CD8-positive, alpha-beta memory T cell (primary cell): ENCODE measurements around the gene TCN2. TPM values are rescaled to one million over a fixed set of nuclear protein-coding genes. Genes with fewer than 3 reads are reported as not detected.

ENCODE experiments used
- CTCF ChIA-PET: fragments of 350-600 bp; sonication (Branson Sonifier 250); formaldehyde crosslinking; loops from one replicate; lab custom pipeline; 2021; ENCODE audit warnings: antibody characterized with exemption; lab: Charles Lee
- POLR2A ChIA-PET: fragments of 350-600 bp; sonication (Branson Sonifier 250); formaldehyde crosslinking; loops from one replicate; lab custom pipeline; 2021; ENCODE audit warnings: antibody characterized with exemption; lab: Charles Lee
- DNase-seq, 5 donors: peaks; one replicate each; pipeline versions ENCODE4 v3.0.0 to v3.0.0-alpha.2; 2020 to 2022; ENCODE audit warnings: mixed read lengths in 1 of 5
- H3K27ac ChIP-seq: one replicate; pipeline ENCODE4 v1.7.0; 2013; ENCODE audit warnings: low read depth, mild to moderate bottlenecking, low read length, moderate library complexity
- H3K27me3 ChIP-seq: 2 replicates; pipeline ENCODE4 v1.7.0; 2013; ENCODE audit warnings: low read length, mild to moderate bottlenecking; ENCODE audit not compliant: insufficient read depth, poor library complexity, severe bottlenecking
- H3K36me3 ChIP-seq: 2 replicates; pipeline ENCODE4 v1.7.0; 2013; ENCODE audit warnings: mild to moderate bottlenecking, low read length, moderate library complexity; ENCODE audit not compliant: insufficient read depth
- H3K4me1 ChIP-seq: 2 replicates; pipeline ENCODE4 v1.7.0; 2013; ENCODE audit warnings: mild to moderate bottlenecking, low read length, moderate library complexity; ENCODE audit not compliant: insufficient read depth
- H3K4me3 ChIP-seq: 2 replicates; pipeline ENCODE4 v1.7.0; 2013; ENCODE audit warnings: mild to moderate bottlenecking, low read length
- H3K9me3 ChIP-seq: 2 replicates; pipeline ENCODE4 v1.7.0; 2013; ENCODE audit warnings: mild to moderate bottlenecking, low read length
- H3K27ac Mint-ChIP-seq, 8 donors: one replicate each; pipeline ENCODE4 v1.8.0; 2020 to 2021; ENCODE audit warnings: mixed read lengths in 8 of 8, mild to moderate bottlenecking in 6 of 8, inconsistent platforms in 3 of 8, moderate library complexity in 3 of 8
- H3K27me3 Mint-ChIP-seq, 2 donors: one replicate each; pipeline ENCODE4 v1.8.0; 2020 to 2021; ENCODE audit warnings: mixed read lengths in 2 of 2, mild to moderate bottlenecking in 1 of 2, moderate library complexity in 1 of 2
- H3K36me3 Mint-ChIP-seq, 3 donors: one replicate each; pipeline ENCODE4 v1.8.0; 2020 to 2021; ENCODE audit warnings: mixed read lengths in 3 of 3, inconsistent platforms in 1 of 3, mild to moderate bottlenecking in 1 of 3
- H3K4me1 Mint-ChIP-seq, 3 donors: one replicate each; pipeline ENCODE4 v1.8.0; 2020 to 2021; ENCODE audit warnings: mixed read lengths in 3 of 3, inconsistent platforms in 1 of 3, mild to moderate bottlenecking in 1 of 3
- H3K4me3 Mint-ChIP-seq, 7 donors: one replicate each; pipeline ENCODE4 v1.8.0; 2020 to 2021; ENCODE audit warnings: mixed read lengths in 7 of 7, mild to moderate bottlenecking in 6 of 7, moderate library complexity in 4 of 7, inconsistent platforms in 2 of 7
- H3K9me3 Mint-ChIP-seq, 5 donors: one replicate each; pipeline ENCODE4 v1.8.0; 2020 to 2022; ENCODE audit warnings: mixed read lengths in 5 of 5, mild to moderate bottlenecking in 3 of 5, moderate library complexity in 2 of 5, inconsistent platforms in 1 of 5
- polyA plus RNA-seq: library from polyadenylated mRNA; unstranded; fragments of 300-500 nt; fragmentation: Illumina TruSeq; gene quantifications from one replicate; pipeline ENCODE4 v1.2.3, GENCODE V29; 2021
- total RNA-seq, 2 experiments: library from RNA; stranded (reverse); gene quantifications; one replicate each; pipeline ENCODE4 v1.2.3, GENCODE V29; 2021

TCN2 gene
- total and polyA plus RNA-seq, 3 experiments from 2014 or later, result 0.11 to 0.63 (median 0.28) TPM

- no peaks in the 10 kb centered on the region for H3K9me3 ChIP-seq
- Mint-ChIP-seq H3K27ac (peak overlapping the region; percentile 90 to 98 (median 94)), H3K27me3 (no peaks in the 10 kb centered on the region), H3K9me3 (no peaks in the 10 kb centered on the region), H3K4me1 (peaks cover 18 to 30% (median 21%) of the 10 kb centered on the region in 3 donors), H3K36me3 (peaks cover 0 to 5% (median 0%) of the 10 kb centered on the region in 3 donors), H3K4me3 (peak overlapping the region; percentile 79 to 96 (median 84))
- H3K4me3 ChIP-seq, result peak overlapping the region; percentile 72
- peaks cover 35% of the 10 kb centered on the region for H3K4me1 ChIP-seq
- ChIA-PET CTCF (interaction anchor here (0.6 to 4.5 kb wide), 42 partner anchors 8 to 1778 kb away, joined by 3 to 48 read pairs (median 4); partner anchors contain the start of genes DUSP18, MORC2, PES1 and RNF185), POLR2A (interaction anchor here (0.5 to 2.5 kb wide), 9 partner anchors 32 to 450 kb away, joined by 3 to 9 read pairs (median 4); partner anchors contain the start of genes MORC2, PES1, SMTN and TUG1)
- peak; percentile 81 to 90 (median 85) for DNase-seq
- H3K27ac ChIP-seq, result peak overlapping the region; percentile 69
- no peaks in the 10 kb centered on the region for H3K36me3 ChIP-seq
- no peaks in the 10 kb centered on the region for H3K27me3 ChIP-seq
Observed at GRCh38 chr22:30634471-30635233, 27.7 kb downstream of the TCN2 start.

DNA sequence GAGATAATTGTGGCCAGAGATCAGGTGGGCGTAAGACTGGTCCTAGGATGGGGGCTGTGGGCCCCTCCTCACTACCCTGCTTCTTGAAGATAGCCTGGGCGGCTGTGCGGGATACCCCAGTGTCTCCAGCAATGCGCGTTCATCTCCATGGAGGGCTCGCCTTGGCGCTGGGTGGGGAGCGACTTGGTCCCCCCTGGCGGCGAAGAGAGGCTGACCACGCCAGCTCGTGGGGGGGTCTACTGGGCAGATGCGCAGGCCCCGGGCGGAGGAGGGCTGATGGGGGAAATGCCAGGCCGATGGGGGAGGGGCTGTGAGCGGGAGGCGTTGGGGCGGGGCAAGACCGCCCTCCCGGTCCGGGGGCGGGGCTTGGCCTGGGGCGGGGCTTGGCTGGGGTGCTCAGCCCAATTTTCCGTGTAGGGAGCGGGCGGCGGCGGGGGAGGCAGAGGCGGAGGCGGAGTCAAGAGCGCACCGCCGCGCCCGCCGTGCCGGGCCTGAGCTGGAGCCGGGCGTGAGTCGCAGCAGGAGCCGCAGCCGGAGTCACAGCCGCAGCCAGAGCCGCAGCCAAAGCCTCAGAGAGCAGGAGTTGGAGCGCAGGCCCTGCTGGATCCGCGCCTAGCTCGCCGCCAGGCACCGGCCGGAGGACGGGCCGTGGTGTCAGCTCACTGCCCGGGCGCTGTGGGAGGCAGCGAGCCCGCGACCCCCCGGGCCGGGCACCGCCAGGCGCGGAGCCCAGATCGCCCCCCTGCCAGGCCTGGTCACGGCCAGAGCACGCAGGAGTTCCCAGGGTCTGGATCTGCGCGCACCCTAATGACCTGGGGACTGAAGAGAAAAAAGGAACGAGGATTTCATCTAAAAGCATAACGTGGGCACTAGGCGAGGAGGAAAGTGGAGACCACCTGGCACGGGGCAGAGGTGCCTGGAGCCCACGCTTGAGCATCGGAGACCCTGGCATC, 28.6 kb downstream of the TCN2 start, which contains the start of gene SLC35E4:
SLC35E4 (plus strand) TSS at position 509 of the 953 bp plus-strand sequence. CDS start 670 bp downstream, outside the sequence.
- Histone ChIP-seq H3K36me3 (no peaks in the 10 kb centered on the region), H3K27me3 (no peaks in the 10 kb centered on the region), H3K4me1 (peaks cover 35% of the 10 kb centered on the region), H3K9me3 (no peaks in the 10 kb centered on the region), H3K4me3 (peak within 1 kb of the TSS; percentile 72), H3K27ac (peak within 1 kb of the TSS; percentile 69)
- CTCF ChIA-PET, result interaction anchor here (0.6 to 4.5 kb wide), 30 partner anchors 9 to 1101 kb away, joined by 3 to 48 read pairs (median 5); partner anchors contain the start of genes DUSP18, MORC2, PES1 and RNF185
- Mint-ChIP-seq H3K36me3 (peaks cover 0 to 5% (median 0%) of the 10 kb centered on the region in 3 donors), H3K27me3 (no peaks in the 10 kb centered on the region), H3K9me3 (no peaks in the 10 kb centered on the region), H3K4me3 (peak within 1 kb of the TSS; percentile 85 to 96 (median 87)), H3K4me1 (peaks cover 18 to 30% (median 21%) of the 10 kb centered on the region in 3 donors), H3K27ac (peak within 1 kb of the TSS; percentile 92 to 98 (median 94))
- POLR2A ChIA-PET, result interaction anchor here (0.5 to 2.5 kb wide), 11 partner anchors 32 to 450 kb away, joined by 3 to 11 read pairs (median 4); partner anchors contain the start of genes DUSP18, MORC2, PES1 and SMTN
- DNase-seq, result peak; percentile 91 to 95 (median 94)

GRCh38 chr22:30636226-30637077, 29.5 kb downstream of the TCN2 start:
- no peaks in the 10 kb centered on the region for H3K9me3 ChIP-seq
- no peaks in the 10 kb centered on the region for H3K9me3 Mint-ChIP-seq
- H3K4me3 ChIP-seq, result peak overlapping the region; percentile 71
- peak in 3 of 5 donors; percentile 3 to 18 (median 7) for DNase-seq
- H3K4me1 ChIP-seq, result peaks cover 35% of the 10 kb centered on the region
- H3K4me1 Mint-ChIP-seq, result peaks cover 18 to 30% (median 21%) of the 10 kb centered on the region in 3 donors
- H3K27me3 ChIP-seq, result no peaks in the 10 kb centered on the region
- peak overlapping the region; percentile 85 to 92 (median 87) for H3K4me3 Mint-ChIP-seq
- no peaks in the 10 kb centered on the region for H3K36me3 ChIP-seq
- POLR2A ChIA-PET, result interaction anchor here (0.5 to 2.5 kb wide), 5 partner anchors 31 to 651 kb away, joined by 3 to 9 read pairs (median 4); partner anchors contain the start of genes DUSP18, MORC2 and TUG1
- H3K27me3 Mint-ChIP-seq, result no peaks in the 10 kb centered on the region
- CTCF ChIA-PET, result interaction anchor here (1.3 to 4.5 kb wide), 7 partner anchors 12 to 332 kb away, joined by 3 to 48 read pairs (median 14); partner anchors contain the start of genes DUSP18, MORC2, PES1 and TUG1
- peak overlapping the region in 7 of 8 donors; percentile 76 to 96 (median 92) for H3K27ac Mint-ChIP-seq
- peaks cover 0 to 5% (median 0%) of the 10 kb centered on the region in 3 donors for H3K36me3 Mint-ChIP-seq
- H3K27ac ChIP-seq, result peak overlapping the region; percentile 64

- Mint-ChIP-seq H3K36me3 (peaks cover 0 to 5% (median 0%) of the 10 kb centered on the region in 3 donors), H3K9me3 (no peaks in the 10 kb centered on the region), H3K27ac (peak overlapping the region in 5 of 8 donors; percentile 9 to 75 (median 61)), H3K4me1 (peaks cover 18 to 30% (median 21%) of the 10 kb centered on the region in 3 donors), H3K27me3 (no peaks in the 10 kb centered on the region), H3K4me3 (peak overlapping the region in 6 of 7 donors; percentile 45 to 69 (median 60))
- DNase-seq, result no peak
- Histone ChIP-seq H3K27ac (no peak overlapping the region), H3K27me3 (no peaks in the 10 kb centered on the region), H3K4me3 (no peak overlapping the region), H3K9me3 (no peaks in the 10 kb centered on the region), H3K36me3 (no peaks in the 10 kb centered on the region), H3K4me1 (peaks cover 35% of the 10 kb centered on the region)
- POLR2A ChIA-PET, result no interaction called here
- CTCF ChIA-PET, result interaction anchor here (0.7 to 3.7 kb wide), 2 partner anchors 30 to 871 kb away, joined by 3 to 14 read pairs; partner anchors contain the start of gene DUSP18
Observed at GRCh38 chr22:30637701-30638114, 30.7 kb downstream of the TCN2 start.

DNA sequence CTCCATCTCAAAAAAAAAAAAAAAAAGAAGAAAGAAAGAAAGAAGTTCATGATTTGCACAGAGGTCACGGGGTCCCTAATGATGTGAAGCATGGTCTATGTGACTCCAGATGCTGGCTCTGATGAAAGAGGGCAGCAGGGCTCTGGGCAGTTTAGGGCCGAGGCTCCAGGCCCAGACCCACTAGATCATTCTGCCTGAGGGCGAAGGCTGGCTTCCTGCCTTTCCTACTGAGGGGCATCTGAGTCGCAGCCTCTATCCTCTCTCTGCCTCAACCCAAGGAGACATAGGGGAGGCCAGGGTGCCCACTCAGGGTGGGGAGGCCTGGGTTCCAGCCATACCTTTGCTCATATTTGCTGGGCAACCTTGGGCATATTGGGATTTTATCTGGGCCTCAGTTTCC, 33.4 kb downstream of the TCN2 start:
- no peak overlapping the region for H3K27ac Mint-ChIP-seq
- peaks cover 11 to 28% (median 12%) of the 10 kb centered on the region in 3 donors for H3K4me1 Mint-ChIP-seq
- H3K9me3 Mint-ChIP-seq, result no peaks in the 10 kb centered on the region
- no peak for DNase-seq
- Histone ChIP-seq H3K9me3 (no peaks in the 10 kb centered on the region), H3K36me3 (no peaks in the 10 kb centered on the region), H3K4me3 (no peak overlapping the region), H3K27me3 (no peaks in the 10 kb centered on the region), H3K4me1 (peaks cover 22% of the 10 kb centered on the region), H3K27ac (no peak overlapping the region)
- ChIA-PET POLR2A (no interaction called here), CTCF (no interaction called here)
- peaks cover 0 to 5% (median 0%) of the 10 kb centered on the region in 3 donors for H3K36me3 Mint-ChIP-seq
- H3K27me3 Mint-ChIP-seq, result no peaks in the 10 kb centered on the region
- no peak overlapping the region for H3K4me3 Mint-ChIP-seq

DNA sequence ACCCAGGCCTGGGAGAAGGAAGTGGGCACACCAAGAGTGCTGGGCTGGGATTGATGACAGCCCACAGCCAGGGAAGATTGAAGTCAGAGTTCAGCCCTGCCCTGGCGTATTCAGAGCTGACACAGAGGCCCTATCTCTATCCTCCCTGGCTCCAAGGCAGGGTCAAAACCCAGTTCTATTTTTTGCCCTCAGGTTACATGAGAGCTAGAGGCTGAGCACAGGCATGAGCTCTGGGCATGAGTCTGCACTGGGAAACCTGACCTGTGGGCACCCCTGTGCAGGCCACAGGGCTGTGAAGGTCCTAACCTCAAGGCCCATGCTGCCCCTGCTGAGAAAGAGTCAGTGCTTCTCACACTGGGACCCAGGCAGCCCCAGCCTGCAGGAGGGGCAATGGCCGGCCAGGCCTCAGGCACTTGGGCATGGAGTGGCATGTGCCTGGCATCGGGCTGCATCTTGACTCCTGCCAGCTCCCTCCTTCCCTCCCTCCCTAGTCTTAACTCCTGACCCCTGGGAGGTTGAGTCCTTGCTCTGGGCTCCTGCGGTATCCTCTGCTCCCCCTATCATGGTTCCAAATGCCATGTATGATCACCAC, 34.0 kb downstream of the TCN2 start:
- Histone ChIP-seq H3K27ac (no peak overlapping the region), H3K9me3 (no peaks in the 10 kb centered on the region), H3K36me3 (no peaks in the 10 kb centered on the region), H3K27me3 (no peaks in the 10 kb centered on the region), H3K4me1 (peaks cover 20% of the 10 kb centered on the region), H3K4me3 (no peak overlapping the region)
- ChIA-PET CTCF (no interaction called here), POLR2A (no interaction called here)
- H3K4me3 Mint-ChIP-seq, result no peak overlapping the region
- no peaks in the 10 kb centered on the region for H3K9me3 Mint-ChIP-seq
- H3K4me1 Mint-ChIP-seq, result peaks cover 8 to 24% (median 11%) of the 10 kb centered on the region in 3 donors
- no peak overlapping the region for H3K27ac Mint-ChIP-seq
- H3K27me3 Mint-ChIP-seq, result no peaks in the 10 kb centered on the region
- DNase-seq, result no peak
- peaks cover 0 to 5% (median 0%) of the 10 kb centered on the region in 3 donors for H3K36me3 Mint-ChIP-seq
